Kidney (tissue), 14 donors: ENCODE results near the gene SNAP29. TPM values are rescaled to one million over a fixed set of nuclear protein-coding genes. Genes with fewer than 3 reads are reported as not detected.
"Not testable (repeated sequence)": the region's sequence is repeated elsewhere in the genome, so short reads cannot be mapped to it uniquely, and the experiment has no call there.

Experiments
- DNase-seq, 5 donors: peaks; one replicate each; pipeline ENCODE4 v3.0.0-alpha.2; 2013 to 2020
- FAIRE-seq: peaks from 2 replicates; lab custom pipeline; 2012; peaks lifted over from hg19 to GRCh38; lab: Jason Lieb, UNC
- H3K27ac ChIP-seq, 2 donors: one replicate each; pipeline ENCODE4 v1.7.0; 2013; ENCODE audit warnings: low read depth in 2 of 2, low read length in 2 of 2, inconsistent platforms in 1 of 2
- H3K27me3 ChIP-seq: one replicate; pipeline ENCODE4 v1.7.1; 2013; ENCODE audit warnings: low read length, inconsistent platforms; ENCODE audit not compliant: control insufficient read depth, insufficient read depth
- H3K36me3 ChIP-seq, 3 donors: one replicate each; pipeline versions ENCODE4 v1.7.0 to v1.7.1; 2013; ENCODE audit warnings: low read length in 3 of 3, control low read depth in 1 of 3, inconsistent platforms in 1 of 3; ENCODE audit not compliant: insufficient read depth in 3 of 3, control insufficient read depth in 2 of 3
- H3K4me1 ChIP-seq, 3 donors: one replicate each; pipeline versions ENCODE4 v1.7.0 to v1.7.1; 2013; ENCODE audit warnings: low read length in 3 of 3, inconsistent platforms in 1 of 3, low read depth in 1 of 3; ENCODE audit not compliant: control insufficient read depth in 2 of 3, insufficient read depth in 2 of 3
- H3K4me3 ChIP-seq, 3 donors: one replicate each; pipeline versions ENCODE4 v1.7.0 to v1.8.1; 2013; ENCODE audit warnings: low read length in 3 of 3, control low read depth in 1 of 3, inconsistent platforms in 1 of 3
- H3K9ac ChIP-seq, 3 donors: one replicate each; pipeline versions ENCODE4 v1.7.0 to v1.7.1; 2013; ENCODE audit warnings: low read length in 3 of 3, control low read depth in 1 of 3, inconsistent platforms in 1 of 3
- H3K9me3 ChIP-seq, 3 donors: one replicate each; pipeline versions ENCODE4 v1.7.0 to v1.7.1; 2013; ENCODE audit warnings: low read length in 3 of 3, control low read depth in 1 of 3, inconsistent platforms in 1 of 3; ENCODE audit not compliant: control insufficient read depth in 2 of 3, insufficient read depth in 1 of 3
- CTCF ChIP-seq: IDR thresholded peaks from 3 replicates; pipeline ENCODE4 v1.5.1; 2012; ENCODE audit warnings: mild to moderate bottlenecking, moderate library complexity, borderline replicate concordance; ENCODE audit not compliant: insufficient read depth; ENCODE audit errors: extremely low read depth
- intact Hi-C: fragments of 100-400 bp; cut with DNase I; formaldehyde crosslinking; loops from one replicate; pipeline ENCODE4 v1.11.1; 2022
- polyA plus RNA-seq: library from polyadenylated mRNA; stranded (reverse); fragments of 350-450 nt; fragmentation: Illumina TruSeq; extraction: RNeasy Lipid Tissue Mini Kit (QIAGEN cat#74804); gene quantifications from one replicate; pipeline ENCODE4 v1.2.3, GENCODE V29; 2014; ENCODE audit warnings: low read depth, low replicate concordance; ENCODE audit not compliant: insufficient read depth
- total RNA-seq: library from RNA; stranded (reverse); fragmentation: NEBNext Ultra II Directional; extraction: Animal tissue kit (Norgen Biotek cat#: 25700); gene quantifications from one replicate; pipeline ENCODE4 v1.2.1, GENCODE V29; 2021
- donor health status: control.
- donor health status: control.
- donor health status: control.
- donor health status: control.
- donor health status: control.
- donor health status: DM: yes; HTN: yes; CAD: no.
- donor health status: Normal renal cell carcinoma (clear cell type).

SNAP29 gene
- total and polyA plus RNA-seq, 2 donors from 2014 or later = 25.4 to 26.8 TPM

- intact Hi-C loops = no loop called here
- no peak overlapping the region for H3K4me3 ChIP-seq
- no peaks in the 10 kb centered on the region for H3K4me1 ChIP-seq
- DNase-seq = no peak
- no peak for FAIRE-seq
- no peak for TF ChIP-seq CTCF
- H3K27ac ChIP-seq = no peak overlapping the region
- H3K36me3 ChIP-seq = peaks cover 0 to 27% (median 13%) of the 10 kb centered on the region in 3 donors
- no peak overlapping the region for H3K9ac ChIP-seq
- no peaks in the 10 kb centered on the region for H3K27me3 ChIP-seq
- no peaks in the 10 kb centered on the region for H3K9me3 ChIP-seq
These were observed 35.5 kb upstream of the SNAP29 start for GRCh38 chr22:20823264-20823663.

- H3K27me3 ChIP-seq, H3K4me1 ChIP-seq, H3K9me3 ChIP-seq, DNase-seq, H3K9ac ChIP-seq, intact Hi-C loops, FAIRE-seq, H3K27ac ChIP-seq, H3K4me3 ChIP-seq: not testable (repeated sequence)
- peaks cover 3 to 18% (median 3%) of the 10 kb centered on the region in 3 donors for H3K36me3 ChIP-seq
These were observed 33.6 kb upstream of the SNAP29 start for GRCh38 chr22:20825216-20825615.

GRCh38 chr22:20825624-20826023 is 33.2 kb upstream of the SNAP29 start:
- Histone ChIP-seq H3K4me1 (no peaks in the 10 kb centered on the region), H3K36me3 (peaks cover 4 to 22% (median 6%) of the 10 kb centered on the region in 3 donors)
- intact Hi-C loops = no loop called here

GRCh38 chr22:20826373-20827152 is 32.2 kb upstream of the SNAP29 start:
- H3K27me3 ChIP-seq, FAIRE-seq, H3K27ac ChIP-seq, intact Hi-C loops, H3K4me1 ChIP-seq, DNase-seq, H3K9me3 ChIP-seq, H3K9ac ChIP-seq, H3K4me3 ChIP-seq: not testable (repeated sequence)
- peaks cover 4 to 26% (median 10%) of the 10 kb centered on the region in 3 donors for H3K36me3 ChIP-seq

More at GRCh38 chr22:20825624-20826023, 33.2 kb upstream of the SNAP29 start:
- Histone ChIP-seq H3K9ac (no peak overlapping the region), H3K27me3 (no peaks in the 10 kb centered on the region), H3K4me3 (no peak overlapping the region), H3K27ac (no peak overlapping the region), H3K9me3 (no peaks in the 10 kb centered on the region)
- FAIRE-seq (no peak), DNase-seq (no peak)
- TF ChIP-seq CTCF = no peak
